HG03460 (cell line): ENCODE measurements around the gene C20orf96.
A peak's percentile ranks its signal among the peaks of the same experiment; 100 is the strongest.
"Not testable (repeated sequence)": the region's sequence is repeated elsewhere in the genome, so short reads cannot be mapped to it uniquely, and the experiment has no call there.

Experiments used
- ATAC-seq: cut with Tn5 transposase; IDR thresholded peaks from one replicate; pipeline ENCODE4 v1.9.1; 2021; ENCODE audit not compliant: unreplicated experiment

The C20orf96 gene, protein sequence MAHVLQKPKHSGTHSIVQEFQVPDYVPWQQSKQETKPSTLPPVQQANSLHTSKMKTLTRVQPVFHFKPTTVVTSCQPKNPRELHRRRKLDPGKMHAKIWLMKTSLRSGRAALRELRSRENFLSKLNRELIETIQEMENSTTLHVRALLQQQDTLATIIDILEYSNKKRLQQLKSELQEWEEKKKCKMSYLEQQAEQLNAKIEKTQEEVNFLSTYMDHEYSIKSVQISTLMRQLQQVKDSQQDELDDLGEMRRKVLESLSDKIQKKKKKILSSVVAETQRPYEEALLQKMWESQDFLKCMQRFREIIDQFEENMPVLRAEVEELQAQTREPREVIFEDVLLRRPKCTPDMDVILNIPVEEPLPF

DNA sequence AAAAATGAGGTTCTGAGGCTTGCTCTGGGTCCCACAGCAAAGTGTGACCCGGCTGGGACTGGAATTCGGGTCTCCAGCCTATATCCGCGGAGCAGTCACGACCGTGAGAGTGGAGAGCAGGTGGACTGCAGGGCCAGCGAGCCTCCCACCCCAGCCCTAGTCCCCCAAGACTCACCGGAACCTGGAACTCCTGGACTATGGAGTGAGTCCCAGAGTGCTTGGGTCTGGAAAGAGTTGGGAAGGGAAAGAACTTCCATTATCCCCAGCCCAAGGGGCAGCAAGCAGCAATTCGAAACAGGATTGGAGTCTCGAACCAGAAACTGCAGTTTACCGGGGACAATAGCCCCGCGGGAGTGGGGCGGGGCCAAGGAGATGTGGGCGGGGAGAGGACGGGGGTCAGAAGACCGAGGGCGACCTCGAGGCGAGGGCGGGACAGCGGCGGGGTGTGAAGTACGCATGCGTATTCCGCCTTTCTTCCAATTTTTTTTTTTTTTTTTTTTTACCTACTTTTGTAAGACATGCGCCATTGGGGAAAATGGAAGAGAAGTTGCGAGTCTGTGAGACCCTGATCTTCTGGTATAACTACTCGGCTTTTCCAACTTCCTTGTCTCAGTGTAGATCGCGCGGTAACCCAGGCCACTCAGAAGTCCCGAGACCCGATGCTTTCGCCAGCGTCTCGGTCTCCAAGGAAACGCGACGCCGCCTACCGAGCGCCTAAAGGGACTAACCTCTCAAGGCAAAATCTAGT is at the start of gene C20orf96:
Gene C20orf96 (minus strand): TSS at position 667 of the 748 bp plus-strand sequence. CDS start 140 bp downstream, at position 527.
- peak; percentile 76 for ATAC-seq

DNA sequence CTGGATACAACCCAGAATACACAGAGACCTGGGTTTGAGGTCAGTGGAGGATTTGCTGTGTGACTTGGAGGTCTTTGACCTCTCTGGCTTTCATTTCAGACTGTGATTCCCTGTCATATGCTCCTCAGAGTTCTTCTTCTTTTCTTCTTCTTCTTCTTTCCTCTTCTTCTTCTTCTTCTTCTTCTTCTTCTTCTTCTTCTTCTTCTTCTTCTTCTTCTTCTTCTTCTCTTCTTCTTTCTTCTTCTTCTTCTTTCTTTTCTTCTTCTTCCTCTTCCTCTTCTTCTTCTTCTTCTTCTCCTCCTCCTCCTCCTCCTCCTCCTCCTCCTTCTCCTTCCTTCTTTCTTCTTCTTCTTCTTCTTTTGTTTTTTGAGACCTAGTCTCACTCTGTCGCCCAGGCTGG is 45.5 kb upstream of the C20orf96 start:
- not testable (repeated sequence) for ATAC-seq

DNA sequence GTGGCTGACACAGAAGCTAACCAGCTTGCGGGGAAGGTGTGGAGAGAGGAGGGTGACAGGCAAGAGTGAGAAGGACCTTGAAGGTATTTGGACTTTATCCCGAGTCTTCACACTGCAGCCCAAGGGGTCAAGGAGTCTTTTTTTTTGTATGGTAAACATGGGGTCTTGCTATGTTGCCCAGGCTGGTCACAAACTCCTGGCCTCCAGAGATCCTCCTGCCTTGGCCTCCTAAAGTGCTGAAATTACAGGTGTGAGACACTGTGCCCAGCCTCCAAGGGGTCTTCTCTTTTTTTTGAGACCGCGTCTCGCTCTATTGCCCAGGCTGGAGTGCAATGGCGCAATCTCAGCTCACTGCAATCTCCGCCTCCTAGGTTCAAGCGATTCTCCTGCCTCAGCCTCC is 44.0 kb upstream of the C20orf96 start:
- no peak for ATAC-seq

DNA sequence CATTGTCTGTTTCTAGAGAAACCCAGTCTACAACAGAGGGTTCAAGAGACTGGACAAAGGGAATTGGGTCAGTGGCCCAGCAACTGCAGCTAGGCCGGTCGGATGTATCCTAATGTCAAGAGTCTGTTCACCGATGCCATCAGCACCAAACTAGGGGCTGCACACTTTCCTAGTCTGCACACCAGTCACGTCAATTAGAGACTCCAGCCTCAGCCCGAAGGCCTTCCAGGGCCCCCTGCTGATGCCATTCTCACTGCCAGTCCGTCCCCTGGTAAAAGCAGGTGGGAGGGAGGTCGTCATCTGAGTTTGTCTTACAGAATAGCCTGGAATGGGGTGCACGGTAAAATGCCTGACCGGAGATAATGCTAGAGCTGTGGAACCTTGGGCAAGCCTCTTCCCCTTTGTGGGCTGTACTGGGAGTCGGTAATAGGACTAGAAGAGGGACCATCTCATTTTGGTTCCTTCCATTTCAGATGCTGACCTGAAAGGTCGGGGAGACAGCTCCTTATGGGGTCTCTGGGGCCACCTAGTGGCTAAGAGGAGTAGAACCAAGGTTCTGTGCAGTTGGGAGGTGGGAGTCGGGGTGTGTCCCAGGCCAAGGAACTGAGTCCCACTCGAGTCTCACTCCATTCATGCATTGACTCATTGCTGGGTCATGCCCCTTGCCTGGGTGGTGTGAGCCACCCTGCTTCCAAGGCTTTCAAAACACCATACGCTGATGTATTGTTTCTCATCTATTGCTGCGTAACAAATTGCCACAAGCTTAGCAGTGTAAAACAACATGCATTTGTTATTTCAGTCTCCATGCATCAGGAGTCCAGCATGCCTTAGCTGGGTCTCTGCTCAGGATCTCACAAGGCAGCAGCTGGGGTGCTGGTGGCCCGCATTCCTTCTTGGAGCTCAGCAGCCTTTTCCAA is 39.9 kb upstream of the C20orf96 start:
- no peak for ATAC-seq

DNA sequence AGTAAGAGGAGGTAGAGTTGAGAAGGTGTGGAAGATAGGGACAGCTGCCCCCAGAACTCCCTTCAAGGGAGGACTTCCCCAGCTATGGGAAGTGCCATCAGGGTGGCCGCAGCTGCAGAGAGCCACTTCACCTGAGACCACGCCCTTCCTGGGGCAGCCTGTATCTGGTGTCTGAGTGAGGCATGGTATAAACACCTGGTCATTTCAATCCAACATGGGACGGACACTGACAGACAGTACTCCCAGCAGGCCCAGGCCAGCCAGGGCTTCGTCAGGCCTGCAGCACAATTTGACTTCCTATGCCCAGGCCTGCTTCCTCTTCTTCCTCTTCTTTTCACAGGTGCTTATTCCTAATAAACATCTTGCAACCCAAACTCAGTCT is 39.3 kb upstream of the C20orf96 start:
- ATAC-seq, result no peak

DNA sequence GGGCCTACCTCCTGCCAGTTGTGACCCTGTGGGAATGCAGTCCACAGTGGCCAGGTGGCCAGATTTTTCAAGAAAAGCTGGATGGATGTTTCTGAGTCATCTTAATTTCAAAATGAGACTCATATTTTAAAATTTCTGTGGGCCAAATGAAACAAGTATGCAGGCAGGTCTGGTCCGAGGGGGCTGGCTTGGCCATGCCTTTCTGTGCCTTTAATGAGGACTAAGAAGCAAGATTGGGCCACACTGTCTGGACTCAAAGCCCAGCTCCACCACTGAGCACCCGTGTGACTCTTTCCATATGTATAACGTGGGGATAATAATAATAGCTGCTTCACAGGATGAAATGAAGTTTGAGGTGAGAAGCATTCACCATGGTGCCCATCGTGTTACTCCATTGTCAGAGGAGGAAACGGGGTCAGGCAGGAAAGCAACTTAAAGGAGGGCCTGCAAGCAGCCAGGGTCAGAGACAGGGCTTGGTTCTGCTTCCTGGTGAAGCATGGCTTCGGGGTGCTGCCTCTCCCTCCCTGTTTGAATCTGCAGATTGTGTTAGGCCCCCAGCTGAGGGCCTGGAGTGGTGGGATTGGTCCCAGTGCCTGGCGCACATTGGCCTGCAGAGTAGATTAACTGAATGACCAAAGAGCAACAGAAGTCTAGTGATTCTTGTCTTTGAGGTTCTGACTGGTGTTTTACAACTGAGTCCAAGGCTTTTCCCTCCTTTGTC is 38.6 kb upstream of the C20orf96 start:
- no peak for ATAC-seq

DNA sequence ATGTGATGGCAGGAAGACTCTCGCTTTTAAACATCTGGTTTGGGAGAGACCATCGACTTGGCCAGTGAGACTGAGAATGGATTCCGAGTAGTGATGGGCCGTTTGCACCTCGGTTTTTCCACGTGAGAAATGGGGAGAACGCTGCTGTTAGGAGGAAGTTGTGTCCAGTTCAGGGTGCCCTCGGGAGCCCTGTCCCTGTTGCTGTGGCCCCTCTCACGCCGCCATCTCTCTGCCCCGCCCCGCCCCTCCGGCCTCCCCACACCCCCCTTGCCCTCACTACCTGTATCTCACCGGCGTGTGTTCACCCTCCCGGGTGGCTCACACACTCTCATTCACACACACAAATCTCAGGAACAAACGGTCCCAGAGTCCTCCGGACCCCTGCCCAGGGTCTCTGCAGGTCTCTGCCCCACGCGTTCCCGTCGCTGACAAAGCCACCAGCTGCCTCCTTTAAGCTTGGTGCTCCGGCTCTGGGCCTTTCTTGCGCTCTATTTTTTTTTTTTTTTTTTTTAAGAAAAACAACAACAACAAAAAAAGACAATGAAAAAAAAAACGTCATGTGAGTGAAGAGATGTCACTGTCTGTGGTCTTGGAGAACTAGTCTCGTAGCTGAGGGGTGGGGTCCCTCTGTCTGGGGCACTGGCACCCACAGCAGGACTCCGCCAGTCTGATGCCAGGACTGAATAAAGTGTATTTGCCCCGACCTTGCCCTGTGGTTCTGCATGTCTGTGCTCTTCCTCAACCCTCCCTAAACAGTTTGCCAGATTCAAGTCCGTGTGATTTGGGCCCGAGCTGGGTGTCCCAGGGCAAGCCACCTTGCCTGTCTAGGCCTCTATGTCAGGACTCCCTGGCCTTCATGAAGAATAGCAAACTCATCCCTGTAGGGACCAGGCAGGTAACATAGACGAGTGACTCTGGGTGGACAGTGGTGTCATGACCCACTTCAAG is 37.8 kb upstream of the C20orf96 start:
- no peak for ATAC-seq

DNA sequence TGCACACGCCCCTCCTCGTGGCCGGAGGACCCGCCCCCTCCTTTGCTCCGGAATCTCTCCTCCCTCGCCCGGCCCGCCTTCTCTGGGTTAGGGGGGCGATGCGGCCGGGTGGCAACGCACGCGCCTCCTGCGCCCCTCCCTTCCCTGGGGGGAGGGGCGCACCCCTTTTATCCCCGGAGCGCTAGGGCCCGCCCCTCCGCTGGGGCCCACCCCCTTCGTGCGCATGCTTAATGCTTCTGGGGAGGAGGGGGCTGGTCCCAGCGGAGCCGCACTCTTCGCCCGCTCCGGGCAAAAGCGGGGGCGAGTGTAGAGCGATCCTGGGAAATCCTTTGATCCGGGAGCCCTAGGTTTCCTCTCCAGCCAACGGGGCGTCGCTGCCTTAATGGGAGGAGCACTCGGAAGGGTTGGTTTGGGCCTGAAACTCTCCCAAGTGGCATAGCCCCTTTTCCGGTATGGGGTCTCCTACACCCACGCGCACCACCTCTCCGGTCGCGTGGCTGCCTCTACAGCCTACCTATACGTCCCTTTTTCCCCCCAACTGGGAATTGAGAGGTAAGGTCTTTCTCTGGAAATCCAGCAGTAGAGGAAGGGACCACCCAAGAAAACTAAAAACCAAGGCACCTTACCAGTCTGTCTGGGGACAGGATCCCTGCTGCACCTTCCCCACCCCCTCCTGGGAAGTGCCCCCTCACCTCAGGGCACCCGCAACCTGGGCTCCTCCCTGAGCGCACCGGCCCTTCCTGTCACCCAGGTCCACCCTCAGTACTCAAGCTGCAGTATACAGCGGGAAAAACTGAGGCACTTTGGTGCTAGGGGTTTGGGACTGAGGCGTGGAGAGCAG is 36.9 kb upstream of the C20orf96 start:
- peak; percentile 15 for ATAC-seq

DNA sequence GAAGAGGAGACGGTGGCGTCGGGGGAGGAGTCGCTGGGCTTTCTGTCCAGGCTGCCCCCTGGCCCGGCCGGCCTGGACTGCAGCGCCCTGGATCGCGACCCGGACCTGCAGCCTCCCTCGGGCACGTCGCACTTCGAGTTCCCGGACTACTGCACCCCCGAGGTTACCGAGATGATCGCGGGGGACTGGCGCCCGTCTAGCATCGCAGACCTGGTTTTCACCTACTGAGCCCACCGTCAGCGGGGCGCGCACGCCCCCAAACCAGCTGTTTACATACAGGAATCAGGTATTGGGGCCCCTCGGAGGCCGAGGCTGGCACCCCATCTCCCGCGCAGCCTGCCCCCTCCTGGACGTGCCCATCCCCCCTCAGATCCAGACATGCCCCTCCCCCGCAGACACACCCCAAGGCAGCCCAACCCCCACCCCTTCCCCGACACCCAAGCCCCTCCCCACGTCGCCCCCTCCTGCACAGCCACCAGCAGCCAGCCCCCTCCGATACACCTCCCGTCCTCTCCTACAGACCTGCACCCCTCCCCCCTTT is 36.2 kb upstream of the C20orf96 start:
- ATAC-seq, result no peak

DNA sequence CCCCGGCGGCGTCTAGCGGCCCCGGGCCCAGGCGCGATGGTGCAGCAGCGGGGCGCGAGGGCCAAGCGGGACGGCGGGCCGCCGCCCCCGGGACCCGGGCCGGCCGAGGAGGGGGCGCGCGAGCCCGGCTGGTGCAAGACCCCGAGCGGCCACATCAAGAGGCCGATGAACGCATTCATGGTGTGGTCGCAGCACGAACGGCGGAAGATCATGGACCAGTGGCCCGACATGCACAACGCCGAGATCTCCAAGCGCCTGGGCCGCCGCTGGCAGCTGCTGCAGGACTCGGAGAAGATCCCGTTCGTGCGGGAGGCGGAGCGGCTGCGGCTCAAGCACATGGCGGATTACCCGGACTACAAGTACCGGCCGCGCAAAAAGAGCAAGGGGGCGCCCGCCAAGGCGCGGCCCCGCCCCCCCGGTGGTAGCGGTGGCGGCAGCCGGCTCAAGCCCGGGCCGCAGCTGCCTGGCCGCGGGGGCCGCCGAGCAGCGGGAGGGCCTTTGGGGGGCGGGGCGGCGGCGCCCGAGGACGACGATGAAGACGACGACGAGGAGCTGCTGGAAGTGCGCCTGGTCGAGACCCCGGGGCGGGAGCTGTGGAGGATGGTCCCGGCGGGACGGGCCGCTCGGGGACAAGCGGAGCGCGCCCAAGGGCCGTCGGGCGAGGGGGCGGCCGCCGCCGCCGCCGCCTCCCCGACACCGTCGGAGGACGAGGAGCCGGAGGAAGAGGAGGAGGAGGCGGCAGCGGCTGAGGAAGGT is 35.5 kb upstream of the C20orf96 start:
- no peak for ATAC-seq

DNA sequence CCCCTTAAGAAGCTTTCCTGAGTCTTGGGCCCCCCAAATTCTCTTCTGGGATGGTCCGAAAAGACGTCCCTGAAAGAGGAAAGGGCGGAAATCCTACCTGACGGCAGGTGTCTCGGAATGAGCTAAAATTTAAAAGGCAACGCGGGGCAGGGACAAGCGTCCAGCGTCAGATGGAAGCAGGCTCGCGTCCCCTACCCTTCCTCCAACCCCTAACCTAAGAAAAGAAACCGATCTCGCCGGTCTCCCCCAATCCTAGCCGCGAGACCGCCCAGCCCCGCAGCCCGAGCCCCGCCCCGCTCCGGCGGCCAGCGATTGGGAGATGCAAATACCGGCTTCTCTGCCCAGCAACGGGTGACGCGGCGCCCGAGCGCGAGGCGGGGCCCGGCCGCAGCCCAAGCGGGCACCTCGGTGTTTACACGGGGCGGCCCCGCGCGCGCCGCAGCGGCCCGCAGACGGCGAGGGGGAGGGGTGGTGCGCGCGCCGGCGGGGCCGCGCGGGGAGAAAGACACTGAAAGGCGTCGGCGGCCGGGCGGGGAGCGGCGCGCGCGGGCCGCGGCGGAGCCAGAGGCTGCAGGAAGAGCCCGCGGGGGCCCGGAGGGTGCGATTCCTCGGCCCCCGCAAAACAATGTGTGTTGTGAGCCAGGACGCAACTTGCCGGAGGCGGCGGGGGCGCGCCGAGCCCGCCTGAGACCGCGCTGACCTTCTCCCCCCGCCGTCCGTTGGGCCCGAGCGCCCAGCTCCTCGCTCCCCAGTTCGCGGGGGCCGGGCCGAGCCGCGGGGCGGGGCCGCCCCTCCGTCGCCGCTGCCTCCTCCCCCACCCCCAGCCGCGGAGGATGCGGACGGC is 34.7 kb upstream of the C20orf96 start, which contains the start of gene SOX12:
Gene SOX12 (plus strand): TSS at position 508 of the 844 bp plus-strand sequence. CDS start 373 bp downstream, outside the sequence.
- ATAC-seq, result peak; percentile 65

DNA sequence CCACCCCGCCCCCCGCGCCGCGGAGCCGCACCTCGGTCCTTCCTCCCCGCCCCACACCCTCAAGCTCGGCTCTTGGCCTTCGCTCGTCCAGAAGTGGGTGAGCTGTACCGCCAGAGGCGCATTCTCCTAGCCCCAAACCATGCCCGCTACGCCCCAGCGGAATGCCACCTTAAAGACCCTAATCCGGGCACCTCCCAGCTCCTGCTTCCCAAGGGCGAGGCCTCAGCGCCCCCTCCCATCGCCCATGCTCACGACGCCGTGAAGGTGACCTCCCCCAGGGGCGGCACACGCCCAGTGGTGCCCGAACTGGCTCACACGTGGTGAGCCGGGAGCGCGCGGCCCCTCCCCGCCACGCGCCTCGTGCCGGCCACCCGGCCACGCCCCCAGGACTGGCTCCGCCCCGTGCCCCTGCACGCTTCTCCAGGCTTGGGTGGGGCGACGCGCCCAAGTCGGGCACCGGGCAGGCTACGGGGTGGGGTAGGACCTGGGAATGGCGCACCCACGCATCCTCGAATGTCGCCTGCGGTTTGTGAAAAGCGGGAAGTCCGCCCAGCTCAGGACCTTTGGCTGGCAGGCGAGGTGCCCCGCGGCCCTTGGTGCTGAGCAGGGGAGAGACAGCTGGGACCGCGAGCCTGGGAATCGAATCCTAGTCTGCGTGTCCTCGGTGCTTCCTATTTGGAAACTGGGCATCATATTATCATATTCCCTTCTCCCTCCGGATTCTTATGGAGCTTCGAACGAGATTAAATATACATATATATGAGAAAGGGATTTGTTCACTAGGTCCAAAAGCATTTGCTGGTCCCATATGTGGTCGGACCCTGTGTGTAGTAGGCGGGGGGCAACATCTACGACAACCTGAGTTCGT is 33.9 kb upstream of the C20orf96 start:
- peak; percentile 48 for ATAC-seq

DNA sequence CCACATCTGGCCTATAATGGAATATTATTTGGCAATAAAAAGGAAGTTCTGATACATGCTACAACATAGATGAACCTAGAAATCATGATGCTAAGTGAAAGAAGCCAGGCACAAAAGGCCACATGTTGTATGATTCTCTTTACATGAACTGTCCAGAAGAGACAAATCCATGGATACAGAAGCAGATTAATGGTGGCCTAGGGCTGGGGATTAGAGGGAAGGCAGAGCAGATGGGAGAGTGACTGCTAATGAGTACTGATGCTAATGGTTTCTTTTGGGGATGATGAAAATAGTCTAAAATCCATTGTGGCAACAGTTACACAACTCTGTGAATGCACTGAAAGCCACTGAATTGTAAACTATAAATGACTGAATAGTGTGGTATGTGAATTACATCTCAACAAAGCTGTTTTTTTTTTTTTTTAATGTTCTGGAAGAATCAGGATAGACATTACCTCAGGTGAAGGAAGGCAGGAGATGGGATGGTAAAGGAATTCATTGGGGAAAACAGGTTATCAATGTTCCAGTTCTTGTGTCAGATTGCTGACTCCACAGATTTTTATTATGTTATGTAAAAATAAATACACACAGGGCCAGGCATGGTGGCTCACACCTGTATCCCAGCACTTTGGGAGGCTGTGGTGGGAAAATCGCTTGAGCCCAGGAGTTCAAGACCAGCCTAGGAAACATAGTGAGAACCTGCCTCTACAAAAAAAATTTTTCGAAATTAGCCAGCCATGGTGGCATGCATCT is 25.9 kb upstream of the C20orf96 start:
- ATAC-seq, result no peak

DNA sequence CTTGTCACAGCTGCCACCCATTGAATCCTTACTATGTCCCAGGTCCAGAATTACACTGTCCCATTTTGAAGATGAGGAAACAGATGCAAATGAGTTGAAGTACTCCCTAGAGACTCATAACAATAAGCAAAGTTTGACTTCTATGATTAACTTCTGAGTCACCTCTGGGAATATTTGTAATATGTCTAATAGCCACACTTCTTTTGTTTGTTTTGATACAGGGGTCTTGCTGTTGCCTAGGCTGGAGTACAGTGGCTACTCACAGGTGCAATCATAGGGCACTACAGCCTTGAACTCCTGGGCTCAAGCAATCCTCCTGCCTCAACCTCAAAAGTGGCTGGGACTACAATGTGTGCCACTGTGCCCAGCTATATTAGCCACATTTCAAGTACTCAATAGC is 23.4 kb upstream of the C20orf96 start:
- ATAC-seq, result no peak

DNA sequence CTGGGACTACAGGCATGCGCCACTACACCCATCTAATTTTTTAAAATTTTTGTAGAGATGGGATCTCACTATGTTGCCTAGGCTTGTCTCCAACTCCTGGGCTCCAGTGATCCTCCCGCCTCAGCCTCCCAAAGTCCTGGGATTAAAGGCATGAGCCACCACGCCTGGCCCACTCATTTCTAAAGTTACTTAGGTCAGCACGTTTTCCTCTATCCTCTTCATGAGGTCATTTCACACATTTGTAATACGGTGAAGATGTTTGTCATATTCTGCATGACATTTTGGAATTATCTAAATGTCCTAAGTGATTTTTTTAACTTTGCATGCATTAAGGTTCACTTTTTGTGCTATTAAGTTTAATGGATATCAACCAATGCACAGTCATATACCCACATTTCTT is 22.9 kb upstream of the C20orf96 start:
- ATAC-seq, result no peak
